GM12891 (cell line): ENCODE data around the gene MBLAC2.

Source experiments
- POLR2A ChIP-seq: IDR thresholded peaks from 2 replicates; pipeline ENCODE4 v1.6.1; 2011; ENCODE audit warnings: low read depth, low read length, control low read depth
- POLR2AphosphoS5 ChIP-seq: IDR thresholded peaks from 2 replicates; pipeline ENCODE4 v1.6.1; 2011; ENCODE audit warnings: low read depth, low read length, control low read depth
- TAF1 ChIP-seq: IDR thresholded peaks from 2 replicates; pipeline ENCODE4 v1.6.1; 2011; ENCODE audit warnings: low read depth, low read length, control low read depth

GRCh38 chr5:90472783-90473395 lies 1.7 kb downstream of the MBLAC2 start:
- TF ChIP-seq POLR2A: no peak
- no peak for TF ChIP-seq POLR2AphosphoS5
- no peak for TF ChIP-seq TAF1
